NK-92 treated with Interleukin-12 subunit alpha and Interleukin-12 subunit beta, amount 100 ng/mL, for 24 hours (cell line): ENCODE measurements around the gene RIMS3.
"Not testable (repeated sequence)": the region's sequence is repeated elsewhere in the genome, so short reads cannot be mapped to it uniquely, and the experiment has no call there.

Source experiments
- DNase-seq: peaks from one replicate; lab custom pipeline; 2025; lab: John Stamatoyannopoulos, UW

Gene RIMS3

DNA sequence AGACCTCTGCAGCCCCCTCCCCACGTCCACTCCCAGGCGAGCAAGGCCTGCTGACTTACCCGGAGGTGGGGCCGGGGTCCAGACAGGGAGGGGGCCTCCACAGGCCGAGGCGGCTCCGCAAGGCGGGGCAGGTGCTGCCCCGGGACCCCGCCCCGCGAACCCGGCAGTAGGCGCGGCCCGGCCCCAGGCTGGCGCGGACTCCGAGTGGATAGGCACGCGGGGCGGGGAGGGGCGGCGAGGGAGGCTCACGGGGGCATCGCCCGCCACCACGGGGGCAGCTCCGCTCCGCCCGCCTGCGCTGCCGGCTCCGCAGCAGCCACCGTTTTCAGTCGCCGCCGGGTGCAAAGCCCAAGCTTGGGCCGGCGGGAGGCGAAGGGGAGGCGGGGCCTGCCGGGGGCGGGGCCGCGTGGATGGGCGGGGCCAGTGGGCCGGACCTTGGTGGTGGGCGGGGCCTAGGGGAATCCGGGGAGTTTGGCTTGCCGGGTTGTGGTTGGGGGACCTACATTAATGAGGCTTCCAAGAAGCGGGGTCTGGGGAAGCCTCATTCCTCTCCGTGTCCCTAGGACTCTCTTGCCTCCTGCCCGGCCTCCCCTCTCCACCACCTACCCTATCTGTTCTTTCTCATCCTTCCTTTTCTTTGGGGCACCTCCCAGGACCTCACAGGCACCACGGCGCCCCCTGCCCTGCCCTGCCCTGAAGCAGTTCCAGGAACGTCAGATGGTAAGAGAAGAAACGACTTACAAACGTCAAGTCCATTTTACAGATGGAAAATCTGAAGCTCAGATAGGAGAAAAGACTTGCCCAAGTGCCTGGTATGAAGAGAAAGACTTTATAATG lies at the start of gene RIMS3:
RIMS3 (minus strand) TSS at position 348 of the 837 bp plus-strand sequence. CDS start 23,757 bp downstream, outside the sequence.
- DNase-seq = no peak

DNA sequence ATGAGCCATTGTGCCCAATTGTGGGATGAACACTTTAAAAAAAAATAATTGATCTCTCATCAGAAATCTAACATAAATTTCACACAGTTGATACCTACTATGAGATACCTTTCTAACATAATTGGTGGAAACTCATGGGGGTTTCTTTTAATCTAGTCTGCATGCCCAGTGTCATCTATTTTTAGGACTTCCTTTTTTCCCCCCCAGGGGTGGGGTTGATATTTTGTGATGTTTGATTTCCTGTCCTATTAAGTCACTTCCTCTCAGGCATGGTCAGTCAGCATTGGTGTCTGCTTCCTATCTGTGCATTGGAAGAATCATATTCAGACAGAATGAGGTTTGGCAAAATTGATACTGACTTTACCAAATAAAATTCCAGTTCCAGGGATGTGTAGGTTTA lies 47.5 kb upstream of the RIMS3 start:
- no peak for DNase-seq

DNA sequence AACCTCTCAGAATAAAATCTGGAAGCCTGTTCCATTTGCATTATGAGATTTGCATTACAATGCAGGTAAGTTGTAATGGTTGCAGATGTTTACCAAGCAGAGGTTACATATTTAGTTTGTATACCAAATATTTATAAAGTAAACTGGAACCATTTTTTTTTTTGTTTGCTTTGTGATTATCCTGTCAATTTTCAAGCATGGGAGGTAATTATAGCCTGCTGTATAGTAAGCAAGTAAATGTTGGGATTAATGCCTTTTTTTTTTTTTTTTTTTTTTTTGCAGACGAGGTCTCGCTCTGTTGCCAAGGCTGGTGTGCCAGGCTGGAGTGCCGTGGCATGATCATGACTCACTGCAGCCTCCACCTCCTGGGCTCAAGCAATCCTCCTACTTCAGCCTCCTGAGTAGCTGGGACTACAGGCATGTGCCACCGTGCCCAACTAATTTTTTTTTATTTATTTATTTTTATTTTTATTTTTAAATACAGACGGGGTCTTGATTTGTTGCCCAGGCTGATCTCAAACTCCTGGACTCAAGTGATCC lies 47.0 kb upstream of the RIMS3 start:
- DNase-seq = no peak

- DNase-seq = no peak
These were observed 46.3 kb upstream of the RIMS3 start for GRCh38 chr1:40711465-40712404.

- DNase-seq = no peak
These were observed 45.3 kb upstream of the RIMS3 start for GRCh38 chr1:40710581-40711315.

DNA sequence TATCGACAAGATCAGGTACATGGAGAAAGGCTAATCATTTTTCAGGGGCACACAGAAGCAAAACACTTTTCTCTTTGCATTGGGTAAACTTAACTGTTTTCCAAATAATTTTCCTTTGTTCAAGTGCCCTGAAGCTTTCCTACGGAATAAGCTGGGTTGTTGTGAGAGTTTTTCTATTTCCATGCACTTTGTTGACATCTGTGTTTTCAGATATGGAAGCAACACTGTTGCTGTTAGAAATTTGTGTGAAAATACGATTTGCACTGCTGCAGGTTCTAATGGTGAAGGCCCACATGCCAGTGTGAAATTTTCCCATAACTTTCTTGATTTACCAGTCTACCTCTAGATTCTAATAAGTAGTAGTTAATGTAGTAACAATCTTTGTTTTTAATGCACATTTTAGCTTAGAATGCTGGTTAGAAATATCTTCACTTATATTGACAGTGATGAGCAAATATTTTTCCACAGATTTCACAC lies 44.4 kb upstream of the RIMS3 start:
- no peak for DNase-seq

DNA sequence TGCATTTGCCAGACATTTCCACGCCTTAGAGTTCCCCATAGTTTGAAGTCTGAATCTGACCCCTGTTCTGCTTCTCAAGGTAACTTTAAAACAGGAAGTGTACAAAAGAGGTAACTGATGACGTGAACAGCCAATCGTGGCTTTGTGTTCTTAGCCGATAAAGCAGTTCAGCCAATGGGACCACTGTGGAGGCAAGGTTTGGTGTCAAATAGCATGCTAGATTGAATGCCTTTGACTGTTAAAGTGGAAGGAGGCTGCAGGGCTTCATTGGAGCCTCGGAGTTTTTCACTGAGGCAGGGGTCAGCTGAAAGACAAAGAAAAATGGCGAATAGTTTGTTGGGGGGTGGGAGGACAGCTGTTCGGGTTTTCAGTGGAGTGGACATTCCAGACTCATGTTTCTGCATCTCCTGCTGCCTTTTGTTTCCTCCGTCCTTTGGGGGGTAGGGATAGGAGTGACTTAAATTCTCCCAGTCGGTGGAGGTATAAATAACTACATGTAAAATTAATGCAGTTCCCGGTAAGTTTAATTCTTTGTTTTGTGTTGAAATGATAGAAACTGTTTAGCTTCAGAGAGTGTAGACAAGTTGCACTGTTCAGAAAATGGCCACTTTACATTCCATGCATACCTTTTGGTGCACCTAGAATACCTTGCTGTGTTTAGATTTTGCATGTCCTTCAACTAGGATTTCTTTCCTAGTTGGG lies 43.8 kb upstream of the RIMS3 start:
- peak; percentile 73 for DNase-seq

GRCh38 chr1:40708750-40709099 lies 43.2 kb upstream of the RIMS3 start:
- no peak for DNase-seq

GRCh38 chr1:40706626-40707025 lies 41.1 kb upstream of the RIMS3 start:
- no peak for DNase-seq

GRCh38 chr1:40704817-40705733 lies 39.6 kb upstream of the RIMS3 start:
- DNase-seq = no peak

GRCh38 chr1:40703316-40703715 lies 37.8 kb upstream of the RIMS3 start:
- DNase-seq = no peak

GRCh38 chr1:40702810-40703209 lies 37.3 kb upstream of the RIMS3 start:
- DNase-seq = not testable (repeated sequence)

GRCh38 chr1:40701684-40702083 lies 36.2 kb upstream of the RIMS3 start:
- DNase-seq = no peak

- DNase-seq = no peak
These were observed 34.3 kb upstream of the RIMS3 start for GRCh38 chr1:40699787-40700186.

- DNase-seq = no peak
These were observed 32.0 kb upstream of the RIMS3 start for GRCh38 chr1:40697436-40697835.

DNA sequence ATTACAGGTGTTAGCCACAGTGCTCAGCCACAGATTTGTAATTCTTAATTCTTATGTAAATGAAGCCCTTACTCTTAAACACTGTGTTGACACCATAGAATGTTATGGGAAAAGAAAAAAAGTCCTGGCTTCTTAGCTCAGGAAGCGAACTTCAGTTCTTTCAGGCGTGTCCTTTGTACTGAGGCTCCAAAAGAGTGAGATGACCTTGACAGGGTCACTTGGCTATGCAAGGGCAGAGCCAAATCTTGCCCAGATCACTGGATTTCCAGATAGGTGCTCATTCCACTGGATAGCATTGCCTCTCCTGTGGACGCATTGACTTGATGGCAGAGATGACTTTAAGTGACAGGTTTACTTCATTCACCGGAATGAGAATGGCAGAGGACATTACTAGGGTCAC lies 30.8 kb upstream of the RIMS3 start:
- DNase-seq = no peak

DNA sequence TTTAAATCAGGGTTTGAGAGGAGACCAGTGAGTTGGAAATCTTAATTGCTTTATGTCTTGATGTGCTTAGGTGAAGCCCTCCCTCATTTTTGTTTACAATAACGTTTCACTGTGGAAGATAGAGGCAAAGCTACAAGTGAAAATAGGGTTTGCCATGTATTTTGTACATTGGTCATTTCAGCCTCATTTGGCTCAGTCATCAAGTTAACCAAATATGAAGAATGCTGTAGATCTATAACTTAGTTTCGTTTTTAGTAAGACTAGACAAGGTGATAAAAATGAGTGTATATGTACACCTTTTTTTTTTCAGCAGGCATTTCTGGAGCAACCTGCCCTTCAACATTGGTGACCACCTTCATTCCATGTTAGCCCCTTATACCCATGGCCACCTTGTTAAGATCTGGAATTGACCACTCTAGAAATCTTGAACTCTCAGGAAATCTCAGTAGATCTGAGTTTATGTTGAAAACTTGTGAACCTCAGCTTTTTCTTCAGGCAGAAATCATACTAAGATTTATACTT lies 28.9 kb upstream of the RIMS3 start:
- no peak for DNase-seq

DNA sequence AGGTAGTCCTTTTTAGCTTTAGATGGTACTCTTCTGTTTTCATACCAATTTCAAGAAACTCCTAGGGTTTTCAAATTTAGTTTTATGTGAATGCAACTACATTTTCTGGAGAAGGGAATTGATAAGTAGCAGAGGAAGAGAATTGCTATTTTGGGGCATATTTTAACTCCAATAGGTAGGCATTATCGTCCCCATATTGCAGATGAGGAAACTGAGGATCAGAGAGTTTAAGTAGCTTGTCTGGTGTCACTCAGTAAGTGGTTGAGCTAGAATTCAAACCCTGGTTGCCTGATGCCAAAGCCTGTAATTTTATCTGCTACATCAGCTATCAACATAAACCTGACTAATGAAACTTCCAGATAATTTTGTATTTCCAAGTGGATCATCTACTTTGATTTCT lies 27.9 kb upstream of the RIMS3 start:
- DNase-seq = no peak

DNA sequence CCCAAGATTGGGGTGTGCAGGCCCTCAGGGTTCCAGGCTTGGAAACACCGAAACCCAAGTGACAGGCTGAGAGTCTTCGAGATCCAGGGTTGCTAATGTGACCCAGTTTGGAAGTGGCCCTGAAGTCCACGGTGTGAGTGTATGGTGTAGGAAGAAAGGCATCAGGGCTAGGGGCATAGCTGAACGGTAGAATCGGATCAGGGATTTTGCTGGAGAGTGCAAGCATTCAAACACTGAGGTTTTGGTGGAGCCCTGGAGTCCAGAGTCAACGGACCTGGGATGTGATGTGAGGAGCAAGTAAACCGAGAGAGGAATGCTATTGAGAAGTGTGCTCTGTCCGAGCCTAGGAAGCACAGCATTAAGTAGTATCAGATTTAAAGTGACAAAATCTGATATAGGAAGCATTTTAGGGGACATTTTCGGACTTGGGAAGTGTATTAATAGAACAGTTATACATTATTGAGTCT lies 27.0 kb upstream of the RIMS3 start:
- DNase-seq = no peak
